HCT116 (cell line): Measurements from ENCODE around the gene VEGFA. TPM values are rescaled to one million over a fixed set of nuclear protein-coding genes. Genes with fewer than 3 reads are reported as not detected.

Experiments used
- ATAC-seq: fragments of 200-7000 bp; cut with Tn5 transposase; 2 replicates; pipeline ENCODE4 v1.9.1; 2020; ENCODE audit warnings: mild to moderate bottlenecking, moderate library complexity
- BruUV-seq: library from RNA; stranded (reverse); fragments of 400-500 nt; replicated peaks from 2 replicates; lab custom pipeline; 2021; lab: Mats Ljungman, UMichigan
- CTCF ChIA-PET: fragments of 300-600 bp; sonication (Branson Sonifier 250); formaldehyde crosslinking; loops from one replicate; lab custom pipeline; 2021; ENCODE audit warnings: antibody characterized with exemption; lab: Charles Lee
- POLR2A ChIA-PET: fragments of 300-600, 350-600 bp; sonication (Branson Sonifier 250); formaldehyde crosslinking; loops from one replicate; lab custom pipeline; 2021; ENCODE audit warnings: antibody characterized with exemption; lab: Charles Lee
- RAD21 ChIA-PET, 2 experiments: fragments of 300-600 bp; sonication (Branson Sonifier 250); formaldehyde crosslinking; loops; one replicate each; lab custom pipeline; 2023; ENCODE audit warnings: low total read pairs in 2 of 2; ENCODE audit not compliant: uncharacterized antibody in 2 of 2, unreplicated experiment in 2 of 2, low non-redundant PET in 1 of 2; lab: Charles Lee
- DNase-seq: peaks from one replicate; pipeline ENCODE4 v3.0.0-alpha.2; 2010; ENCODE audit warnings: low read depth, low spot score
- H2AFZ ChIP-seq: fragments of 200-600 bp; shearing (Covaris generic), sonication (generic); 2 replicates; pipeline ENCODE4 v1.6.1; 2017; ENCODE audit warnings: low read depth, mixed run types, mixed read lengths, antibody characterized with exemption, low read length; ENCODE audit not compliant: poor library complexity, severe bottlenecking
- H3K27ac ChIP-seq: 2 replicates; pipeline ENCODE4 v1.5.1; 2012; ENCODE audit warnings: low read depth, low read length
- H3K27me3 ChIP-seq: fragments of 200-600 bp; sonication (generic); 2 replicates; pipeline ENCODE4 v1.6.1; 2016; ENCODE audit warnings: mixed run types, low read length, mixed read lengths; ENCODE audit not compliant: insufficient read depth
- H3K36me3 ChIP-seq, 2 experiments: fragments of 200-500 bp in 1 of 2; fragments of 200-600 bp in 1 of 2; sonication (Bioruptor generic) in 1 of 2; sonication (generic) in 1 of 2; 2 replicates each; pipeline versions ENCODE4 v1.5.1 to v1.6.1; 2014 to 2016; ENCODE audit warnings: low read length in 2 of 2, inconsistent platforms in 1 of 2, mixed read lengths in 1 of 2, mixed run types in 1 of 2; ENCODE audit not compliant: insufficient read depth in 2 of 2, control insufficient read depth in 1 of 2
- H3K4me1 ChIP-seq, 2 experiments: fragments of 200-600 bp in 1 of 2; sonication (generic) in 1 of 2; 2 replicates each; pipeline versions ENCODE4 v1.5.1 to v1.6.1; 2012 to 2017; ENCODE audit warnings: low read length in 2 of 2, inconsistent platforms in 1 of 2, mild to moderate bottlenecking in 1 of 2, mixed read lengths in 1 of 2, mixed run types in 1 of 2, moderate library complexity in 1 of 2; ENCODE audit not compliant: insufficient read depth in 2 of 2, control insufficient read depth in 1 of 2
- H3K4me2 ChIP-seq: fragments of 200-600 bp; sonication (generic); 2 replicates; pipeline ENCODE4 v1.6.1; 2017; ENCODE audit warnings: mixed run types, low read length, mixed read lengths
- H3K4me3 ChIP-seq, 2 experiments: fragments of 200-600 bp in 1 of 2; sonication (generic) in 1 of 2; replicated peaks in 1 of 2; 2 replicates each; pipeline ENCODE4 v1.5.1; 2011 to 2016; ENCODE audit warnings: low read length in 2 of 2, control low read depth in 1 of 2, low read depth in 1 of 2, mild to moderate bottlenecking in 1 of 2, mixed read lengths in 1 of 2, mixed run types in 1 of 2
- H3K79me2 ChIP-seq: fragments of 200-600 bp; sonication (generic); 2 replicates; pipeline ENCODE4 v1.6.1; 2017; ENCODE audit warnings: mild to moderate bottlenecking, mixed run types, low read length, moderate library complexity, mixed read lengths; ENCODE audit not compliant: insufficient read depth
- H3K9ac ChIP-seq: fragments of 200-600 bp; sonication (generic); 2 replicates; pipeline ENCODE4 v1.6.1; 2016; ENCODE audit warnings: low read length, mixed read lengths
- H3K9me2 ChIP-seq: fragments of 200-600 bp; sonication (generic), shearing (Covaris generic); 2 replicates; pipeline ENCODE4 v1.6.1; 2017; ENCODE audit warnings: mixed run types, mild to moderate bottlenecking, moderate library complexity; ENCODE audit not compliant: insufficient read depth
- H3K9me3 ChIP-seq, 2 experiments: fragments of 200-500 bp in 1 of 2; fragments of 200-600 bp in 1 of 2; sonication (Bioruptor generic) in 1 of 2; sonication (generic) in 1 of 2; 2 replicates each; pipeline ENCODE4 v1.6.1; 2014 to 2017; ENCODE audit warnings: low read length in 2 of 2, mixed read lengths in 2 of 2, inconsistent platforms in 1 of 2, low read depth in 1 of 2, mild to moderate bottlenecking in 1 of 2, mixed run types in 1 of 2, moderate library complexity in 1 of 2; ENCODE audit not compliant: control insufficient read depth in 1 of 2, insufficient read depth in 1 of 2
- H4K20me1 ChIP-seq: fragments of 200-600 bp; sonication (generic), shearing (Covaris generic); 2 replicates; pipeline ENCODE4 v1.6.1; 2017; ENCODE audit warnings: mixed run types, mild to moderate bottlenecking, moderate library complexity; ENCODE audit not compliant: insufficient read depth
- CEBPB ChIP-seq: IDR thresholded peaks from 2 replicates; pipeline ENCODE4 v1.6.1; 2012; ENCODE audit warnings: low read depth
- ELF1 ChIP-seq: IDR thresholded peaks from 2 replicates; pipeline ENCODE4 v1.6.1; 2012; ENCODE audit warnings: low read depth, borderline replicate concordance
- EZH2 ChIP-seq: fragments of 200-600 bp; sonication (generic); IDR thresholded peaks from 2 replicates; pipeline ENCODE4 v1.6.1; 2017; ENCODE audit warnings: antibody characterized with exemption, mixed run types
- SRF ChIP-seq: IDR thresholded peaks from 2 replicates; pipeline ENCODE4 v1.6.1; 2012; ENCODE audit warnings: low read depth
- TCF7L2 ChIP-seq: IDR thresholded peaks from 2 replicates; pipeline ENCODE4 v1.7.0; 2011; ENCODE audit warnings: borderline replicate concordance, inconsistent platforms; ENCODE audit not compliant: insufficient read depth, insufficient read length; ENCODE audit errors: extremely low read depth
- intact Hi-C: fragments of 100-400 bp; cut with micrococcal nuclease; formaldehyde crosslinking; loops from 2 replicates; pipeline ENCODE4 v1.10.0; 2022
- total RNA-seq: library from RNA; stranded (reverse); gene quantifications from one replicate; pipeline ENCODE4 v1.2.1, GENCODE V29; 2021; ENCODE audit not compliant: unreplicated experiment
- TF ChIP-seq, protein P1 (sequence below): IDR thresholded peaks from 2 replicates; pipeline ENCODE4 v1.6.1; 2012

The VEGFA gene
- total RNA-seq, 1 experiment from 2014 or later: 112 TPM

DNA sequence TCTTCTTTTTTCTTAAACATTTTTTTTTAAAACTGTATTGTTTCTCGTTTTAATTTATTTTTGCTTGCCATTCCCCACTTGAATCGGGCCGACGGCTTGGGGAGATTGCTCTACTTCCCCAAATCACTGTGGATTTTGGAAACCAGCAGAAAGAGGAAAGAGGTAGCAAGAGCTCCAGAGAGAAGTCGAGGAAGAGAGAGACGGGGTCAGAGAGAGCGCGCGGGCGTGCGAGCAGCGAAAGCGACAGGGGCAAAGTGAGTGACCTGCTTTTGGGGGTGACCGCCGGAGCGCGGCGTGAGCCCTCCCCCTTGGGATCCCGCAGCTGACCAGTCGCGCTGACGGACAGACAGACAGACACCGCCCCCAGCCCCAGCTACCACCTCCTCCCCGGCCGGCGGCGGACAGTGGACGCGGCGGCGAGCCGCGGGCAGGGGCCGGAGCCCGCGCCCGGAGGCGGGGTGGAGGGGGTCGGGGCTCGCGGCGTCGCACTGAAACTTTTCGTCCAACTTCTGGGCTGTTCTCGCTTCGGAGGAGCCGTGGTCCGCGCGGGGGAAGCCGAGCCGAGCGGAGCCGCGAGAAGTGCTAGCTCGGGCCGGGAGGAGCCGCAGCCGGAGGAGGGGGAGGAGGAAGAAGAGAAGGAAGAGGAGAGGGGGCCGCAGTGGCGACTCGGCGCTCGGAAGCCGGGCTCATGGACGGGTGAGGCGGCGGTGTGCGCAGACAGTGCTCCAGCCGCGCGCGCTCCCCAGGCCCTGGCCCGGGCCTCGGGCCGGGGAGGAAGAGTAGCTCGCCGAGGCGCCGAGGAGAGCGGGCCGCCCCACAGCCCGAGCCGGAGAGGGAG lies 580 bp downstream of the VEGFA start:
- intact Hi-C loops: loop anchor here (1.0 to 5.0 kb wide), 3 partner anchors 67 to 231 kb away; partner anchors contain the start of gene GTPBP2
- peak overlapping the region; percentile 93 for H3K4me3 ChIP-seq
- H3K27me3 ChIP-seq: no peaks in the 10 kb centered on the region
- H4K20me1 ChIP-seq: no peaks in the 10 kb centered on the region
- ATAC-seq: peak; percentile 23
- H3K4me1 ChIP-seq: peaks cover 33 to 45% of the 10 kb centered on the region in 2 experiments
- peak overlapping the region; percentile 88 for H3K4me2 ChIP-seq
- H3K27ac ChIP-seq: peak overlapping the region; percentile 95
- CTCF ChIA-PET: interaction anchor here (0.6 to 4.5 kb wide), 24 partner anchors 11 to 320 kb away, joined by 3 to 51 read pairs (median 5); partner anchors contain the start of gene GTPBP2
- peaks cover under 1 to 4% of the 10 kb centered on the region in 2 experiments; a peak in 3 of 4 replicates for H3K36me3 ChIP-seq
- TSS peak; percentile 64 for BruUV-seq
- H3K79me2 ChIP-seq: peaks cover 53% of the 10 kb centered on the region
- TF ChIP-seq SRF (no peak), ELF1 (no peak), EZH2 (no peak), CEBPB (no peak), TCF7L2 (no peak)
- TF ChIP-seq, protein P1, sequence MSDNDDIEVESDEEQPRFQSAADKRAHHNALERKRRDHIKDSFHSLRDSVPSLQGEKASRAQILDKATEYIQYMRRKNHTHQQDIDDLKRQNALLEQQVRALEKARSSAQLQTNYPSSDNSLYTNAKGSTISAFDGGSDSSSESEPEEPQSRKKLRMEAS: no peak
- POLR2A ChIA-PET: interaction anchor here (0.7 to 2.5 kb wide), 35 partner anchors 9 to 476 kb away, joined by 3 to 17 read pairs (median 4); partner anchors contain the start of genes GTPBP2, HSP90AB1, MRPS18A and POLH
- no peaks in the 10 kb centered on the region for H3K9me3 ChIP-seq
- H3K9ac ChIP-seq: peak overlapping the region; percentile 89
- no peak for DNase-seq
- H3K9me2 ChIP-seq: no peaks in the 10 kb centered on the region
- no peak overlapping the region for H2AFZ ChIP-seq
- RAD21 ChIA-PET: interaction anchor here (0.6 to 2.0 kb wide), 9 partner anchors 8 to 310 kb away, joined by 3 to 11 read pairs (median 6); no protein-coding TSS in a partner anchor
